Right lobe of liver (tissue), 4 donors: ENCODE data around the gene CERK.

Source experiments
- CTCF ChIP-seq, 4 donors: fragments of 200-600 bp in 3 of 4; fragments of 450-650 bp in 1 of 4; IDR thresholded peaks; one replicate each; pipeline versions ENCODE4 v1.5.1 to v1.8.0; 2016 to 2022; ENCODE audit warnings: antibody characterized with exemption in 4 of 4, mild to moderate bottlenecking in 2 of 4
- POLR2A ChIP-seq: fragments of 450-650 bp; IDR thresholded peaks from one replicate; pipeline ENCODE4 v1.6.1; 2017; ENCODE audit warnings: antibody characterized with exemption, mild to moderate bottlenecking
- donor health status: DM: no; HTN: no; CAD: no.
- donor health status: DM: no; HTN: no; CAD: no.
- donor health status: DM: no; HTN: yes; CAD: no.

- no peak for TF ChIP-seq POLR2A
- TF ChIP-seq CTCF (IDR thresholded peaks at IDR 0.05) = no peak
These were observed 23.5 kb downstream of the CERK start for GRCh38 chr22:46714550-46714949.
